Measurements from ENCODE around the gene BDKRB2. TPM values are rescaled to one million over a fixed set of nuclear protein-coding genes. Genes with fewer than 3 reads are reported as not detected.

Gene BDKRB2
- not detected in 2 replicates for total RNA-seq

DNA sequence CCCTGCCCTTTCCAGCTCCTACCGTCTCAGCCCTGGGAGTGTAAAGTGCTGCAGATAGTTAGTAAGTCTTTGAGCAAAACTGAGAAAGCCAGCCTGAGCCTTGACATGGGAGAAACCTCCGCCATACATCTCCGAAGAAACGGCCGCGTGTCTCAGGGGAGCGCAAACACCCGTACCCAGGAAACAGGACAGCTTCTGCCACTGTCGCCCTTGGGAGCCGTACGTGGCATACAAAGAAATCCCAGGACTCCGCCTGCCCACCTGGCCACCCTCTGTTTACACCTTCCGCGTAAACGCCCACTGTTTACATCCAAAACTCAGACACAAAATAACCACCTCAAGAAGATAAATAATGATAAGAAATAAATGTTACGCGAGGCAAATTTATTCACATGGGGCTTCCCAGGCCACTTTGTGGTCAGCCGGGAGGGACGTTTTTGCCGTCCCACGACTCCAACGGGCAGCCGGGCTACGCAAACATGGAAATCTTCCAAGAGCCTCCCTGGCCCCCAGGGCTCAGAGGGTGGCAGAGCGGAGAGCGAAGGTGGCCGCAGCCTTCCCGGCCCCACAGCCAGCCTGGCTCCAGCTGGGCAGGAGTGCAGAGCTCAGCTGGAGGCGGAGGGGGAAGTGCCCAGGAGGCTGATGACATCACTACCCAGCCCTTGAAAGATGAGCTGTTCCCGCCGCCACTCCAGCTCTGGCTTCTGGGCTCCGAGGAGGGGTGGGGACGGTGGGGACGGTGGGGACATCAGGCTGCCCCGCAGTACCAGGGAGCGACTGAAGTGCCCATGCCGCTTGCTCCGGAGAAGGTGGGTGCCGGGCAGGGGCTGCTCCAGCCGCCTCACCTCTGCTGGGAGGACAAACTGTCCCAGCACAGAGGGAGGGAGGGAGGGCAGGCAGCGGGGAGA is at the start of gene BDKRB2:
BDKRB2 (plus strand) TSS at position 689 of the 908 bp plus-strand sequence. CDS start 32,269 bp downstream, outside the sequence.
- H3K4me3 Mint-ChIP-seq: peak within 1 kb of the TSS; percentile 51
- no peaks in the 10 kb centered on the region for H3K9me3 Mint-ChIP-seq
- no peak for DNase-seq
- H3K4me1 Mint-ChIP-seq: peaks cover 4% of the 10 kb centered on the region
- H3K27ac Mint-ChIP-seq: no peak within 1 kb of the TSS
- H3K27me3 Mint-ChIP-seq: peaks cover 13% of the 10 kb centered on the region
- intact Hi-C loops (cut with micrococcal nuclease): no loop called here
- no peaks in the 10 kb centered on the region for H3K36me3 Mint-ChIP-seq (ENCODE audit: low read depth)

DNA sequence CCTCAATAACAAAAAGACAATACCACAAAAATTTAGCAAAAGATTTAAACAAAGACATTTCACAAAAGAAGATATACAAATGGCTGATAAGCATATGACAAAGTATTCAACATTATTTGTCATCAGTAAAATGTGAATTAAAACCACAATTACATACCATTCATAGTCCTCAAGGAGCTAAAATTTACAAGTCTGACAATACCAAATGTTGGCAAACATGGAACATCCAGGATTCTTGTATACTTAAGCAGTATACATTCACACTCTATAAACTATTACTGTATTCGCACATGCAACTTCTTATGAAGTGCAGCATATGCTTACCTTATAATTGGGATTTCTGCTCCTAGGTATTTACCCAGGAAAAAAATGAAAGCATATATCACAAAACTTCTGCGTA is 49.7 kb upstream of the BDKRB2 start:
- Mint-ChIP-seq H3K27ac (no peak overlapping the region), H3K4me3 (no peak overlapping the region), H3K27me3 (no peaks in the 10 kb centered on the region), H3K4me1 (no peaks in the 10 kb centered on the region), H3K36me3 (ENCODE audit: low read depth) (no peaks in the 10 kb centered on the region), H3K9me3 (no peaks in the 10 kb centered on the region)
- no peak for DNase-seq
- intact Hi-C loops (cut with micrococcal nuclease): no loop called here

DNA sequence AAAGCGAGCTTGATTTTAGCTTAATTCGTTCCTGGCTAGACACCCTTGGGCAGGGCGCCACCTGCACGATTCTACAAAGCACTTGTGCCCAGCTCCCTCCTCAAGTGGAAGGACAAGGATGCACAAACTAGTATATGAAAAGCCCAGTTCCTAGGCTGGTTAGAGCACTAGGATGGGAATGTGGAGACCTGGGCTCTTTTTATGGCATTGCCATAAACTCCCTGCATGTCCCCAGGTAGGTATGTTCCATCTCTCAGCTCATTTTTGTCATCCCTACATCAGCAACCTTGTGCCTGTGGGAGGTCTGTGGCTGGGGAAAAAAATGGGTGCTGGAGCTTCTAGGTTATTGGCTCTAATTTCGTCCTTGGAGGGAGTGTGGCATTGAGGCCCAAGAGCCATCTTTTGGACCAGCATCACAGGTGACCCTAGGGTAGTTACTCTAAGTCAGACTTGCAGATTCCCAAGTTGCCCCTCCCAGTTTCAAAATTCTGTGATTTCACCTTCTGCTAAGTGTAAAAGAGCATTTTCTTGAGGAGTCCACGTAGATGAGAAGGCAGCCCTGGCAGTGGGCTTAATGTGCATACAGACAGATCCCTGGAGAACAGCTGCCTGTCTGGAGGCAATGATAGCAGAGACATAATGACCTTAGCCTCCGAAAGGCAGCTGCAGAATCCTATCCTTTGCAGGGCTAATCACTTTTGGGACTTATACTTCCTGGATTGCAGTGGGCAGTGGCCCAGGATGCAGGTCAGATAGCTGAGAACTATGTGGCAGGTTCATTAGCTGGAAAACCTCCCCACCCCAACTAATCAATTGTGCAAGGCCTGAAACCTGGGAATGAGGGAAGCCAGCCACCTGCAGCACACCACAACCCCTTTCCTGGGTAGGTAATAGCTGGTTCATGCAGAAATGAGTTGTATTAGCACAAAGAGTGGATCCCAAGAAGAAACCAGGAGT is 47.6 kb upstream of the BDKRB2 start:
- H3K27ac Mint-ChIP-seq: no peak overlapping the region
- H3K4me3 Mint-ChIP-seq: no peak overlapping the region
- H3K36me3 Mint-ChIP-seq (ENCODE audit: low read depth): no peaks in the 10 kb centered on the region
- intact Hi-C loops (cut with micrococcal nuclease): no loop called here
- H3K9me3 Mint-ChIP-seq: no peaks in the 10 kb centered on the region
- DNase-seq: no peak
- H3K4me1 Mint-ChIP-seq: no peaks in the 10 kb centered on the region
- H3K27me3 Mint-ChIP-seq: no peaks in the 10 kb centered on the region

DNA sequence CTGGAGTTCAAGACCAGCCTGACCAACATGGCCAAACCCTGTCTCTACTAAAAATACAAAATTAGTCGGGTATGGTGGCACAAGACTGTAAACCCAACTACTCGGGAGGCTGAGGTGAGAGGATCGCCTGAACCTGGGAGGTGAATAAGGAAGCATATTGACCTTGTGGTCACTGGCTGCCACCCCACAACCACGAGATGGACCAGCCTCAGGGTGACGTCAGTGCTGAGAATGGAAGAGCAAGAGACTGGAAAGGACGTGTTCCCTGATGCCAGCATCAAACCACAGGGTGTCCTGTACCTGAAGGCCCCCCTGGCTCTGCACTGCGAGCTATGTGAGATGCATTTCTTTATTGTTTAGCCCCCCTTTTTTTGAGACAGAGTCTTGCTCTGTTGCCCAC is 45.9 kb upstream of the BDKRB2 start:
- Mint-ChIP-seq H3K27ac (no peak overlapping the region), H3K36me3 (ENCODE audit: low read depth) (no peaks in the 10 kb centered on the region), H3K4me3 (no peak overlapping the region), H3K9me3 (no peaks in the 10 kb centered on the region), H3K4me1 (no peaks in the 10 kb centered on the region), H3K27me3 (no peaks in the 10 kb centered on the region)
- DNase-seq: no peak
- intact Hi-C loops (cut with micrococcal nuclease): no loop called here

DNA sequence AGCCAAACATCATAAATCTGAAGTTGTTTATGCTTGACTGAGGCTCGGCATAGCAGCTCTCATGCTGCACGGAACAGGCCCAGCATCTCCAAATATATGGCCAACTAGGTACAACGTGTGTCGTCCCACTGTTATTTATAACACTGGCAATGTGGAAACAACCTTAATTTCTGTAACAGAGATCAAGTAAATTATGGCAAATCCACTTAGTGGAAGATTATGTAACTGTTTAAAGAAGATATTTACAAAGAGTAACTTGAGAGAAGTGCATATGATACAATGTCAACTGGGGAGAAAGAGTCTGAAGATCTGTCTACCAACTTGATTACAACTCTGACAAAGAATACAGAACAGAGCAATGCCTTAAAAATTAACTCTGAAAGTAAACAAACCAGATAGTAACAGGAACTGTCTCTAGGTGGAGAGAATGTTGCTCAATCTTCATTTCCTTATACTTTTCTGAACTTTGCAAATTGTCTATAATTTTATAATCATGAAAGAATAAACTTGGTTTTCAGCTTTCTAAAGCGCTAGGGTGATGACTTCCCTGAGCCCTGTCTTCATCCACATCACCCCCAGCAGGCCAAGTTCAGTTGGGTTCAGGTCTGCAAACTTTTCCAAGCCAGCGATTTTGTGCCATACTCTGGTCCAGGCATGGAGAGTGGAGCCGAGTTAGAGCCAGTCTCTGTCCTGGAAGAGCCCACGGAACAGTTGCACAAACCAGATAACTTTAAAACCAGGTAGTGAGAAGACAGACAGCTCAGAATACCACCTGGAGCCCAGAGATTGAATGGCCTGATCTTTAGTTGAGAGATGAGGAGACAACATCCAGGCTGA is 44.3 kb upstream of the BDKRB2 start:
- no peaks in the 10 kb centered on the region for H3K9me3 Mint-ChIP-seq
- no peaks in the 10 kb centered on the region for H3K4me1 Mint-ChIP-seq
- H3K4me3 Mint-ChIP-seq: no peak overlapping the region
- no peak for DNase-seq
- H3K27ac Mint-ChIP-seq: no peak overlapping the region
- intact Hi-C loops (cut with micrococcal nuclease): no loop called here
- H3K27me3 Mint-ChIP-seq: peaks cover 2% of the 10 kb centered on the region
- no peaks in the 10 kb centered on the region for H3K36me3 Mint-ChIP-seq (ENCODE audit: low read depth)

DNA sequence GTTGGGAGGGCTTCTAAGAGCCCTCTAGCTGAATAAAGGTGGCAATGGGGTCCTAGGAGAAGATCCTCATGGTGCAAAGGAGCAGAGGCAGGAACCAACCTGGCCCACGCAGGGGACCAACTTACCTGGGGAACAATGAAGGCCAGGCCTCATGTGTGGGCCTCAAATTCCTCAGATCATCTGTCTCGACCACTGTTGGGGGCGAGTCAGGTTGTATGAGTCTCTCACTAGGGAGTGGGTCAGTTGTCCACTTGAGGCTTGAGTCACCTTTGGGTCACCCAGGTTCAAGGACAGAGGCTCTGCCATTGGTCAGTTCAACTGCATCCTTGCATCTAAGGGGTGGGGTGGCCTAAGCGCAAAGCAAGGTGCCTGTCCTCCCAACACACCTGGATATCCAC is 43.7 kb upstream of the BDKRB2 start:
- Mint-ChIP-seq H3K9me3 (no peaks in the 10 kb centered on the region), H3K27me3 (peaks cover 2% of the 10 kb centered on the region), H3K4me1 (no peaks in the 10 kb centered on the region), H3K27ac (no peak overlapping the region), H3K36me3 (ENCODE audit: low read depth) (no peaks in the 10 kb centered on the region), H3K4me3 (no peak overlapping the region)
- no peak for DNase-seq
- intact Hi-C loops (cut with micrococcal nuclease): no loop called here

DNA sequence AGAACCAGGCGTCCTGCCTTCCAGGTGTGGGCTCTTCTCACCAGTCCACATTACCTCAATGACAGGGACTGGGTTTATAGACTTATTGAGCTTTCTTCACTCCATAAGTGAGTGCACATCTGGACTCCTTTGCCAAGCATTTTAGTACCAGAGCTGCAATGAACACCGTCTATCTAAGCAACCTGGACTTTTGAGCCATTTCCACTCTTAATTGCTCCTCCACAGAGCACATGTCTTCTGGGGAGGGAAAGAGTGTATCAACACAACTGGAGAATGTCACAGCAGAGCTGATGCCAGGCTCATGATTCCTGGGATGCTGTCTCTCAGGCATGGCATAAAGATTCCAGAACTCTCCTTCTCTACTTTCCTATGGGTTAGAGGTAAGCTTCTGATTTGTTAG is 43.0 kb upstream of the BDKRB2 start:
- H3K27me3 Mint-ChIP-seq: peaks cover 2% of the 10 kb centered on the region
- H3K36me3 Mint-ChIP-seq (ENCODE audit: low read depth): no peaks in the 10 kb centered on the region
- H3K4me1 Mint-ChIP-seq: no peaks in the 10 kb centered on the region
- H3K4me3 Mint-ChIP-seq: no peak overlapping the region
- H3K9me3 Mint-ChIP-seq: no peaks in the 10 kb centered on the region
- intact Hi-C loops (cut with micrococcal nuclease): no loop called here
- DNase-seq: no peak
- no peak overlapping the region for H3K27ac Mint-ChIP-seq

DNA sequence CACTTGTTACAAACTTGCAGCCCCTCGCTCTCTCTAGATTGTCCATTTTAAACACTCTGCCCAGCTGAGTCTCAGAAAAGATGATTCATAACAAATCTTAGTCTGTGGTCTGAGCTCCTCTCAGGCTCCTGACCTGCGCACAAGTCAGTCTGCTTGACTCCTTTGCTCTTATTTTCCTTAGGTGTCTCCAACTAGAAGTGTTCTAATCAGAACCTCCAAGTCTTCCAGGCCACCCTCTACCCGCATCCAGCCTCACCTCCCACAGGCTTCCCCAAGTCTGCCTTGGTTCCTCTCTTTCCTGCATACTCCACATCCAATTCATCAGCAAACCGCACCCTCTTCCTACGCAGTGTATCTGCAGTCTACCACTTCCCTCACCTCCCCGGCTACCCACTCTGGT is 42.4 kb upstream of the BDKRB2 start:
- H3K4me3 Mint-ChIP-seq: no peak overlapping the region
- no peaks in the 10 kb centered on the region for H3K36me3 Mint-ChIP-seq (ENCODE audit: low read depth)
- H3K9me3 Mint-ChIP-seq: no peaks in the 10 kb centered on the region
- intact Hi-C loops (cut with micrococcal nuclease): no loop called here
- no peak overlapping the region for H3K27ac Mint-ChIP-seq
- no peaks in the 10 kb centered on the region for H3K4me1 Mint-ChIP-seq
- H3K27me3 Mint-ChIP-seq: peaks cover 2% of the 10 kb centered on the region
- no peak for DNase-seq

DNA sequence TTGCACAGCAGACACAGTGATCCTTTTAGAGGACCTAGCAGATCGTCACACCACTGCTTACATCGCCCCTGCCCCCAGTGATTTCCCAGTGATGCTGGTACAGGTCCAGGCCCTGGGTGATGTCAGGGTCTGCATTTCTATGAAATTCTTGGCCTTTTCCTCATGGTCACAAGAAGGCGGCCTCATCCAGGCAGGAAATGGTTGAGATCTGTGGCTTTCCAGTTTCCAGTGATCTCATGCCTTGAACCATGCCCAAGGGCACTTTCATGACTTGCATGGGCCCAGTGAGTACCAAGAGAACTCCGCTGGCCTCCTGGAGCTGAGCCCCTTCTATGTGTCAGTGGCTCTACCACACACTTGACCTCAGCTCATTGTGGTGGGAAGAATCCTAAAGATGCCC is 41.9 kb upstream of the BDKRB2 start:
- Mint-ChIP-seq H3K36me3 (ENCODE audit: low read depth) (no peaks in the 10 kb centered on the region), H3K27me3 (peaks cover 2% of the 10 kb centered on the region), H3K4me3 (no peak overlapping the region), H3K27ac (no peak overlapping the region), H3K4me1 (no peaks in the 10 kb centered on the region), H3K9me3 (no peaks in the 10 kb centered on the region)
- intact Hi-C loops (cut with micrococcal nuclease): no loop called here
- DNase-seq: no peak

DNA sequence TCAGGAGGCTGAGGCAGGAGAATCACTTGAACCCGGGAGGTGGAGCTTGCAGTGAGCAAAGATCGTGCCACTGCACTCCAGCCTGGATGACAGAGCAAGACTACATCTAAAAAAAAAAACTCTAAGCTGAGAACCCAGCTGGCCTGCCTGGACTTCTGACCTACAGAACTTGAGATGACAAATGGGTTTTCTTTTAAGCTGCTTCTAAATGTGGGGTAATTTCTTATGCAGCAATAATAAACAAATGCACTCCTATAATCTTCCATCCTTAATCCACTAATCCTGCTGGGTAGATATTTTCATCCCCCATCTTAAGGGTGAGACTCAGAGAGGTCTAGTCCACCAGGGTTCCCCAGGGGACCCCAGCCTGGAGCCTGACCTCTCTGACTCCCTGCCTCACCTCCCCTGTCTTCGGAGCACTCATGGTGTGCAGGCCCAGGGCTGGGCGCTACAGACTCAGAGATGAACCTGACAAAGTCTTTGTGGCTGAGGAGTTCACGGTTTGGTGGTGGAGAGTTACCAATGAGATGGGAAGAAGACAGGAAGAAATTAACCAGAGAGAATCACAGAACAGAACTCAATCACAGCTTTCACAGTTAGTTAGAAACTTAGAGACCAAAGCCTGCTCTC is 39.7 kb upstream of the BDKRB2 start:
- DNase-seq: no peak
- no peaks in the 10 kb centered on the region for H3K4me1 Mint-ChIP-seq
- no peaks in the 10 kb centered on the region for H3K36me3 Mint-ChIP-seq (ENCODE audit: low read depth)
- H3K9me3 Mint-ChIP-seq: no peaks in the 10 kb centered on the region
- peaks cover 2% of the 10 kb centered on the region for H3K27me3 Mint-ChIP-seq
- intact Hi-C loops (cut with micrococcal nuclease): no loop called here
- no peak overlapping the region for H3K27ac Mint-ChIP-seq
- no peak overlapping the region for H3K4me3 Mint-ChIP-seq

DNA sequence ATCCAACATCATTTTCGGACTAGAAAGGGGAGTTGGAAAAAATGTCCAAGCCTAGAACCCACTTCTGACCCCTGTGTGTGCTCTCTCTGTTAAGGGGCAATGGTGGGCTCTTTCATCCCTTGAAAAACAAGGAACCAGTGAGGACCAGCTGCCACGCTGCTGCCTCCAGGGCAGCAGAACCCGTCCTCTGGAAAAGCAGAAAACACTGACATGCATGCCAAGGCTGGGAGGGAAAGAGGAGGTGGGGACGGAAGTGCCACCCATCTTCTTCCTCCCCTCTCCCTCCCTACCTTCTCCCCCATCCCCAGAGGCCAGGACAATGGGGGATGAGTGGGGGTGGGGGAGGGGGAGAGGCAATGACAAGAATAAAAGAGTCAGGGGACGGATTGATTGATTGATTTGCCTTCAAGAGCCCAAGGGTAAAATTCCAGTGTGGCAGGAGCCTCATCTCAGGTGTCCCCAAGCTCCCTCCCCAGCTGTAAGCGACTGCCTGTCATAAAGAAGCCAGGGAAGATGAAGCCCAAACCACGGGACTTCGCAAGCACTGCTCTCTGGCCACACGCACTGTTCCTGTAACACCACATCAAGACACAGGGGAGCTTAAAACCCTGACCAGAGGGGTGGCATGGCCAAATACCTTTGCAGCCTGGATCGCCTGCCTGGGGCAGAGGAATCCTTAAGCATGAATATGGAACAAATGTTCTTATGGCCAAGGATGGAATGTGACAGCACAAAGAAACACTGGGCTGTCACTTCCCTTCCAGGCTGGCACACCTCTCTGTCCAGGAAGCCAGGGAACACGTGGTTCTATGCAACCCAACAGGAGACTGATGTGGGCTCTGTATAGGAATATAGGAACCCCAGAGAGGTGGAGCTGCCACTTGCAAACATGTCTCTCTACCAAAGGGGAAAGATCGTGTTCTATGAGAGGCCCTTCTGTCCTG is 38.9 kb upstream of the BDKRB2 start:
- intact Hi-C loops (cut with micrococcal nuclease): no loop called here
- Mint-ChIP-seq H3K4me1 (no peaks in the 10 kb centered on the region), H3K4me3 (no peak overlapping the region), H3K27me3 (peaks cover 2% of the 10 kb centered on the region), H3K9me3 (no peaks in the 10 kb centered on the region), H3K27ac (no peak overlapping the region), H3K36me3 (ENCODE audit: low read depth) (no peaks in the 10 kb centered on the region)
- DNase-seq: no peak

DNA sequence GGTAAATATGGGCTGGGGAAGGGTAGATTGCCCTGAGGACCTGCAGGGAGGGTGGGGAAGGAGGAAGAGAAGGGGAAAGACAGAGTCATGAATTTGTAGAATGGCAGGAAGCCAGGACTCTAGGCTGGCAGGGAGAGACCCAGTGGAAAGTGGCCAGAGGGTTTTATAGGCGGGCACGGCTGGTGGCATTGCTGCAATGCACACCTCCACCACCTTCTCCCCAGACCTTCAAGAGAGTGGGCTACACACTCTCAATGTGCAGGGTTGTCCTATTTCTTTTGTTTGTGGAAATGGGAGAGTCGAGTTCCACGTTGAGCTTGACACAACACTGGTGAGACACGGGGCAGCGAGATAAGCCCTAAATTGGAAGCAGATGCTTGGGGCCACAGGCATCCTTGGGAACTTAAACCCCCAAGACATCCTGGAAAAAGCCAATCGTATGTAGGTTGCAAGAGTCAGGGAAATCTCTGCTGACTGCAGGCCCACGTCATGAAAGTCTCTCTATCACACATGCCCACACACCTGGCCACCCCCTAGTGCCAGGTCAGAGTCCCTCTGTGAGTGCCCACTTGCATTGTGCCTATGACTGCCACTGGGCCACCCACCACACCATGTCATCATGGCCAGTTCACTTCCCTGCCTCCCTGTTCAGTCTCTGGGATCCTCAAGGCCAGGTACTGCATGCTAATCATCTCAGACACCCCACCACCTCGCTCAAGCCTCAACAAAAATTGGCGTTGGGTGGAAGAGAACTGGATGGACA is 38.0 kb upstream of the BDKRB2 start:
- DNase-seq: no peak
- Mint-ChIP-seq H3K9me3 (no peaks in the 10 kb centered on the region), H3K4me1 (no peaks in the 10 kb centered on the region), H3K36me3 (ENCODE audit: low read depth) (no peaks in the 10 kb centered on the region), H3K27me3 (peaks cover 2% of the 10 kb centered on the region), H3K27ac (no peak overlapping the region), H3K4me3 (no peak overlapping the region)
- intact Hi-C loops (cut with micrococcal nuclease): no loop called here
